Pancreas (tissue), 10 donors: ENCODE results near the gene DYNC1LI1. TPM values are rescaled to one million over a fixed set of nuclear protein-coding genes. Genes with fewer than 3 reads are reported as not detected.

Source experiments
- ATAC-seq, 4 donors: fragments of 200-7000 bp; cut with Tn5 transposase; one replicate each; pipeline versions ENCODE4 v1.8.0 to v1.9.1; 2020; ENCODE audit warnings: mild to moderate bottlenecking in 4 of 4, moderate library complexity in 4 of 4
- DNase-seq, 6 donors: peaks; one replicate each; pipeline ENCODE4 v3.0.0-alpha.2; 2020
- FAIRE-seq: peaks from 2 replicates; lab custom pipeline; 2012; peaks lifted over from hg19 to GRCh38; lab: Jason Lieb, UNC
- H3K27ac ChIP-seq, 4 donors: fragments of 200-600 bp; sonication (generic); 1 replicate in 3 of 4; 2 replicates in 1 of 4; pipeline versions ENCODE4 v1.5.0 to v1.8.0; 2020
- H3K27me3 ChIP-seq, 4 donors: fragments of 200-600 bp; one replicate each; pipeline ENCODE4 v1.8.0; 2021
- H3K36me3 ChIP-seq, 3 donors: fragments of 200-600 bp; sonication (generic) in 1 of 3; one replicate each; pipeline versions ENCODE4 v1.5.0 to v1.8.0; 2020 to 2021
- H3K4me1 ChIP-seq, 3 donors: fragments of 200-600 bp; one replicate each; pipeline ENCODE4 v1.8.0; 2021
- H3K4me3 ChIP-seq, 4 donors: fragments of 200-600 bp; sonication (generic) in 2 of 4; one replicate each; pipeline versions ENCODE4 v1.5.0 to v1.8.0; 2020 to 2021
- H3K9me3 ChIP-seq, 4 donors: fragments of 200-600 bp; one replicate each; pipeline ENCODE4 v1.8.0; 2021
- WGBS, 2 donors: extraction: QIAGEN DNeasy Blood & Tissue Kit; methylation state at CpG; one replicate each; pipeline ENCODE4 v1.1.7; 2013; 5-methylcytosine and 5-hydroxymethylcytosine counted together
- intact Hi-C, 3 donors: fragments of 100-400 bp; cut with DNase I; formaldehyde crosslinking; loops; one replicate each; pipeline versions ENCODE4 v1.11.1 to v1.14.2; 2022
- polyA plus RNA-seq, 2 donors: library from polyadenylated mRNA; stranded (reverse); fragments of 200-250 nt; gene quantifications; one replicate each; pipeline ENCODE4 v1.2.3, GENCODE V29; 2013
- total RNA-seq, 6 donors: library from RNA; stranded (reverse); fragmentation: NEBNext Ultra II Directional in 4 of 6; extraction: Animal tissue kit (Norgen Biotek cat#: 25700) in 4 of 6; gene quantifications; one replicate each; pipeline versions ENCODE4 v1.2.1 to v1.2.4, GENCODE V29; 2021 to 2023
- TF ChIP-seq, protein P1 (sequence below), 4 donors: fragments of 200-600 bp; sonication (generic) in 3 of 4; IDR thresholded peaks; one replicate each; pipeline versions ENCODE4 v1.5.0 to v1.8.0; 2021; ENCODE audit warnings: antibody characterized with exemption in 4 of 4
- donor health status: healthy with polysubstance abuse.
- donor health status: DM: no; HTN: no; CAD: no; lungs with moderate emphysema.
- donor health status: DM: no; HTN: no; CAD: no.
- donor health status: control.
- donor health status: control.
- donor health status: Bipolar disorder and iron deficiency.
- donor health status: DM: yes; HTN: yes; CAD: no.
- donor health status: DM: no; HTN: no; CAD: no.
- donor health status: DM: no; HTN: no; CAD: no.
- donor health status: DM: yes; HTN: yes; CAD: no.

Gene DYNC1LI1
- total and polyA plus RNA-seq, 8 donors, result 6.3 to 15.1 (median 10.5) TPM

DNA sequence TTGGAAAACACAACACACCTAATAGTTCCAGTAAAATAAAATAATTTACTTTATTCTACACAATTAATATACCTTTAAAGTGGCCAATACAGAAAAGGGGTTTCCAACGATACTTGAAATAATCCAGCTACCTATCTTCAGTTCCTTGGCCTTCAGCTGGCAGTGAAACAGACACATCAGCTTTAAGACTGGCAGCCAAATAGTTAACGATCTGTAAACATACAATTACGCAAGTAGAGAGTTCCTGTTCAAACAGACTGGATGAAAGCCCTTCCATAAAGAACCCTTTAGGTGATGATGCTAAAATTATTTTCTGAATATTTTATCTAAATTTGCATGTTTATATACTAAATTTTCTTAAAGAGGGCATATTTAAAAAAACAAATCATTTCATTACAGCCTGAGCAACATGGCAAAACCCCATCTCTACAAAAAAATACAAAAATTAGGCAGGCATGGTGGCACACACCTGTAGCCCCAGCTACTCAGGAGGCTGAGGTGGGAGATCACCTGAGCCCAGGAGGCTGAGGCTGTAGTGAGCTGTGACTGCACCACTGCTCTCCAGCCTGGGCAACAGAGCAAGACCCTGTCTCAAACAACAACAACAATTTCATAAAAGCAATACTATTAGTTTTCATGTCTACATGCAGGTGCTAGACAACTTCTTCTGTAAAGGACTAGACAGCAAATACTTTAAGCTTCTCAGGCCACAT, 12.9 kb downstream of the DYNC1LI1 start:
- intact Hi-C loops, result no loop called here
- Histone ChIP-seq H3K4me1 (peaks cover 0 to 8% (median 8%) of the 10 kb centered on the region in 3 donors), H3K4me3 (no peak overlapping the region), H3K9me3 (no peaks in the 10 kb centered on the region), H3K27me3 (no peaks in the 10 kb centered on the region), H3K27ac (no peak overlapping the region), H3K36me3 (no peaks in the 10 kb centered on the region)
- TF ChIP-seq, protein P1, sequence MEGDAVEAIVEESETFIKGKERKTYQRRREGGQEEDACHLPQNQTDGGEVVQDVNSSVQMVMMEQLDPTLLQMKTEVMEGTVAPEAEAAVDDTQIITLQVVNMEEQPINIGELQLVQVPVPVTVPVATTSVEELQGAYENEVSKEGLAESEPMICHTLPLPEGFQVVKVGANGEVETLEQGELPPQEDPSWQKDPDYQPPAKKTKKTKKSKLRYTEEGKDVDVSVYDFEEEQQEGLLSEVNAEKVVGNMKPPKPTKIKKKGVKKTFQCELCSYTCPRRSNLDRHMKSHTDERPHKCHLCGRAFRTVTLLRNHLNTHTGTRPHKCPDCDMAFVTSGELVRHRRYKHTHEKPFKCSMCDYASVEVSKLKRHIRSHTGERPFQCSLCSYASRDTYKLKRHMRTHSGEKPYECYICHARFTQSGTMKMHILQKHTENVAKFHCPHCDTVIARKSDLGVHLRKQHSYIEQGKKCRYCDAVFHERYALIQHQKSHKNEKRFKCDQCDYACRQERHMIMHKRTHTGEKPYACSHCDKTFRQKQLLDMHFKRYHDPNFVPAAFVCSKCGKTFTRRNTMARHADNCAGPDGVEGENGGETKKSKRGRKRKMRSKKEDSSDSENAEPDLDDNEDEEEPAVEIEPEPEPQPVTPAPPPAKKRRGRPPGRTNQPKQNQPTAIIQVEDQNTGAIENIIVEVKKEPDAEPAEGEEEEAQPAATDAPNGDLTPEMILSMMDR (IDR thresholded peaks at IDR 0.05), result no peak
- FAIRE-seq, result no peak
- 15 to 21% methylated on average over 3 of the region's 3 CpGs for WGBS, 2 donors
- DNase-seq, result no peak
- ATAC-seq, result peak; percentile 71 to 92 (median 78)

- no peaks in the 10 kb centered on the region for H3K27me3 ChIP-seq
- no peak for FAIRE-seq
- TF ChIP-seq, protein P1 (IDR thresholded peaks at IDR 0.05), result no peak
- WGBS, 2 donors, result 85 to 94% methylated on average over 3 of the region's 3 CpGs
- H3K9me3 ChIP-seq, result no peaks in the 10 kb centered on the region
- H3K4me3 ChIP-seq, result no peak overlapping the region
- peaks cover 0 to 8% (median 8%) of the 10 kb centered on the region in 3 donors for H3K4me1 ChIP-seq
- no peak for DNase-seq
- no peaks in the 10 kb centered on the region for H3K36me3 ChIP-seq
- intact Hi-C loops, result no loop called here
- H3K27ac ChIP-seq, result no peak overlapping the region
- ATAC-seq, result no peak
Measured at GRCh38 chr3:32556332-32556731, 14.3 kb downstream of the DYNC1LI1 start.

DNA sequence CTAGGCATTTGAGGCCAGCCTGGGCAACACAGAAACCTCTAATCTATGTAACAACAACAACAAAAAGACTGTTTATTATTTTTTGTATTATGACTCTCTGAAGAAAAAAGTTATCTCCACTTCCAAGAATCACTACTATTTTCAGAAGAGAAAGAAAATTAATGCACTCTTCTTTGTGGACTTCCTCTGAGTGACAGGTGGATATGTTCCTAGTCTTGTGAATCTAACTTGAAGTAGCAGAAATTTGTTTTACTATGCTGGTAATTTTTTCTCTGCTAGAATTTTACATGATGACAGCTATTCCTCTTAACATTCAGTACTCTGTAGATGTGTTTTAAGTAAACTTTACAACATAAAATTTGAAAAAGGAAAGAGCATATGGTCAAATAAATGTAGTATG, 16.7 kb downstream of the DYNC1LI1 start:
- no peak for DNase-seq
- Histone ChIP-seq H3K27me3 (no peaks in the 10 kb centered on the region), H3K4me3 (no peak overlapping the region), H3K9me3 (no peaks in the 10 kb centered on the region), H3K36me3 (no peaks in the 10 kb centered on the region), H3K27ac (no peak overlapping the region), H3K4me1 (peaks cover 0 to 8% (median 8%) of the 10 kb centered on the region in 3 donors)
- TF ChIP-seq, protein P1 (IDR thresholded peaks at IDR 0.05), result no peak
- no peak for ATAC-seq
- intact Hi-C loops, result no loop called here
- FAIRE-seq, result no peak

- H3K4me1 ChIP-seq, result peaks cover 0 to 8% (median 8%) of the 10 kb centered on the region in 3 donors
- intact Hi-C loops, result no loop called here
- FAIRE-seq (no peak), ATAC-seq (no peak), DNase-seq (no peak)
- TF ChIP-seq, protein P1 (IDR thresholded peaks at IDR 0.05), result no peak
- 92 to 94% methylated on average over 2 of the region's 2 CpGs for WGBS, 2 donors
- H3K27me3 ChIP-seq, result no peaks in the 10 kb centered on the region
- H3K27ac ChIP-seq, result no peak overlapping the region
- no peak overlapping the region for H3K4me3 ChIP-seq
- no peaks in the 10 kb centered on the region for H3K36me3 ChIP-seq
- H3K9me3 ChIP-seq, result no peaks in the 10 kb centered on the region
Measured at GRCh38 chr3:32553459-32553858, 17.2 kb downstream of the DYNC1LI1 start.

DNA sequence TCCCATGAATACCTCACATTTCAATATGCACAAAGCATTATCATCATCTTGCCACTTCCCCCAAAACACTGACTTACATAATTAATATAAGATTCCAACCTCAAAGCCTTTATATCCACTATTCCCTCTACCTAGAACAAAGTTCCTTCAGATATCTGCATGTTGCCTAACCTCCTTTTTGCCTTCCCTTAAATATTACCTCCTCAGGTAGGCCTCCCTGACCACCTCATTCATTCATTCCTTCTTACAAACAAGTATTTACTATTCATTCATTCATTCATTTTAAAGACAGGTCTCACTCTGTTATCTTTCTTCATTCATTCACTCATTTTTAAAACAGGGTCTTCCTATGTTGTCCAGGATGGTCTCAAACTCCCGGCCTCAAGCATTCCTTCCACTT, 18.6 kb downstream of the DYNC1LI1 start:
- intact Hi-C loops, result no loop called here
- no peak overlapping the region for H3K4me3 ChIP-seq
- H3K36me3 ChIP-seq, result no peaks in the 10 kb centered on the region
- H3K27me3 ChIP-seq, result no peaks in the 10 kb centered on the region
- TF ChIP-seq, protein P1 (IDR thresholded peaks at IDR 0.05), result no peak
- FAIRE-seq (no peak), DNase-seq (no peak), ATAC-seq (no peak)
- no peaks in the 10 kb centered on the region for H3K9me3 ChIP-seq
- H3K27ac ChIP-seq, result no peak overlapping the region
- 93 to 96% methylated on average over 1 of the region's 1 CpG for WGBS, 2 donors
- no peaks in the 10 kb centered on the region for H3K4me1 ChIP-seq
